ENCODE results near the gene RMND5B.

DNA sequence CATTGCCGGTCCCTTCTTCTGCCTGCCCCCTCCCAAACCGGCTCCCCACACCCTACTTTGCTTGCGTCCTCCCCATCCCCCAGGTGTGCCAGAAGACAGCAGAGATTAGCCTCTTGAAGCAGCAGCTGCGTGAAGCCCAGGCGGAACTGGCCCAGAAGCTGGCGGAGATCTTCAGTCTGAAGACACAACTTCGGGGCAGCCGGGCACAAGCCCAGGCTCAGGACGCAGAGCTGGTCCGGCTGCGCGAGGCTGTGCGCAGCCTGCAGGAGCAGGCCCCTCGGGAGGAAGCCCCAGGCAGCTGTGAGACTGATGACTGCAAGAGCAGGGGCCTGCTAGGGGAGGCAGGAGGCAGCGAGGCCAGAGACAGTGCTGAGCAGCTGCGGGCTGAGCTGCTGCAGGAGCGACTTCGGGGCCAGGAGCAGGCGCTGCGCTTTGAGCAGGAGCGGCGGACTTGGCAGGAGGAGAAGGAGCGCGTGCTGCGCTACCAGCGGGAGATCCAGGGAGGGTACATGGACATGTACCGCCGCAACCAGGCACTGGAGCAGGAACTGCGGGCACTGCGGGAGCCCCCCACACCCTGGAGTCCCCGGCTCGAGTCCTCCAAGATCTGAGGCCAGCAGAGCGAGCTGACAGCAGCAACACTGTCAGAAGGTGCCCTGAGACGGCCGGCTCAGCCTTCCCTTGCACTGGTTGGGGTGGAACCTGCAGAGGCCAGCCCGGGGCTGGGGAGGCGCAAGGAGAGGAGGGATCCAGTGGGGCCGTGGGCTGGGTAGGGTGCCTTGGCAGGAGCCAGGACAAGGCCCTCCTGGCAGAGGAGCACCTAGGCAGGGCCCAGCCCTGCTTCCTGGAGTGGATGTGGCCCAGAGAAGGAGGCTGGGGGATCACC lies 9.2 kb upstream of the RMND5B start:
- no peak for TF ChIP-seq POLR2AphosphoS5 (IDR thresholded peaks at IDR 0.05)
- TF ChIP-seq REST (IDR thresholded peaks at IDR 0.05; ENCODE audit: borderline replicate concordance) = no peak
- TF ChIP-seq EZH2 (IDR thresholded peaks at IDR 0.05; ENCODE audit: borderline replicate concordance, insufficient read depth, low read length, poor library complexity, severe bottlenecking) = no peak
- TF ChIP-seq CTCF (IDR thresholded peaks at IDR 0.05; ENCODE audit: poor library complexity, severe bottlenecking) = no peak
- no peak for TF ChIP-seq EP300 (conservative IDR thresholded peaks at IDR 0.05; ENCODE audit: poor library complexity, severe bottlenecking)
- TF ChIP-seq RAD21 (conservative IDR thresholded peaks at IDR 0.05) = no peak
- TF ChIP-seq TAF1 (IDR thresholded peaks at IDR 0.05; ENCODE audit: low read depth) = no peak
- no peak for TF ChIP-seq MXI1 (conservative IDR thresholded peaks at IDR 0.05; ENCODE audit: poor library complexity, severe bottlenecking)

Data from neural cell (in vitro differentiated cells).